ENCODE results near the gene CRIM1.

The CRIM1 gene

DNA sequence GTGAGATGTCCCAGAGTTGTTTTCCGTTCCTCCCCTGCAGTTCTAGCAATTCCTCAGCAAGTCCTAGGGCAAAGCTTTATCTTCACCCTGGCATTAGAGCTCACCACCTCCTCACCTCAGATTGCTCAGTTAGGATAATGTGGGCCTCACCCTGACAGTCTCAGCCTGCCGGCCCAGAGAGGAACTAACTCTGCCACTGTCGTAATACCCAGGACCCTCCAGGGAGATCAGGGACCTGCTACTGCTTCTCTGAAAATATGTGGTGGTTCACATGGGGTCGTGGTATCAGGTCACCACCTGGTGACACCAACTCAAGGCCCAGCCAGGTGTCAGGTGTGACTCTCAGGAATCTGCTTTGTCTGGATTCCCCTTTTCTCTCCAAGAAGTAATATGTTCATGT, 121.7 kb downstream of the CRIM1 start:
- Histone ChIP-seq H3K27me3 (ENCODE audit: insufficient read depth, insufficient read length) (no peaks in the 10 kb centered on the region), H3K4me3 (ENCODE audit: insufficient read length, low read depth) (no peak overlapping the region), H3K36me3 (ENCODE audit: insufficient read depth, insufficient read length, low read length) (peaks cover 51% of the 10 kb centered on the region), H3K4me1 (ENCODE audit: insufficient read depth, insufficient read length) (no peaks in the 10 kb centered on the region), H3K9ac (ENCODE audit: insufficient read length, low read depth) (no peak overlapping the region), H3K9me3 (ENCODE audit: insufficient read depth, low read length) (peaks cover 41% of the 10 kb centered on the region)
- no peak for TF ChIP-seq ZNF274 (IDR thresholded peaks at IDR 0.05; ENCODE audit: low read depth, low read length)
- no peak for TF ChIP-seq SUZ12 (IDR thresholded peaks at IDR 0.05; ENCODE audit: extremely low read depth, insufficient read depth, insufficient read length)
- TF ChIP-seq YY1 (IDR thresholded peaks at IDR 0.05; ENCODE audit: insufficient read depth, insufficient read length) = no peak
- DNase-seq (ENCODE audit: low read depth, low spot score) = no peak

GRCh38 chr2:36477746-36478145, 122.2 kb downstream of the CRIM1 start:
- DNase-seq (ENCODE audit: low read depth, low spot score) = no peak
- peaks cover 41% of the 10 kb centered on the region for H3K9me3 ChIP-seq (ENCODE audit: insufficient read depth, low read length)
- TF ChIP-seq SUZ12 (IDR thresholded peaks at IDR 0.05; ENCODE audit: extremely low read depth, insufficient read depth, insufficient read length) = no peak
- TF ChIP-seq ZNF274 (IDR thresholded peaks at IDR 0.05; ENCODE audit: low read depth, low read length) = no peak
- no peak for TF ChIP-seq YY1 (IDR thresholded peaks at IDR 0.05; ENCODE audit: insufficient read depth, insufficient read length)
- peaks cover 49% of the 10 kb centered on the region for H3K36me3 ChIP-seq (ENCODE audit: insufficient read depth, insufficient read length, low read length)
- H3K4me1 ChIP-seq (ENCODE audit: insufficient read depth, insufficient read length) = no peaks in the 10 kb centered on the region
- no peak overlapping the region for H3K9ac ChIP-seq (ENCODE audit: insufficient read length, low read depth)
- H3K27me3 ChIP-seq (ENCODE audit: insufficient read depth, insufficient read length) = no peaks in the 10 kb centered on the region
- no peak overlapping the region for H3K4me3 ChIP-seq (ENCODE audit: insufficient read length, low read depth)

- Histone ChIP-seq H3K36me3 (ENCODE audit: insufficient read depth, insufficient read length, low read length) (peaks cover 54% of the 10 kb centered on the region), H3K9ac (ENCODE audit: insufficient read length, low read depth) (no peak overlapping the region), H3K9me3 (ENCODE audit: insufficient read depth, low read length) (peaks cover 37% of the 10 kb centered on the region), H3K4me3 (ENCODE audit: insufficient read length, low read depth) (no peak overlapping the region), H3K27me3 (ENCODE audit: insufficient read depth, insufficient read length) (no peaks in the 10 kb centered on the region), H3K4me1 (ENCODE audit: insufficient read depth, insufficient read length) (no peaks in the 10 kb centered on the region)
- no peak for DNase-seq (ENCODE audit: low read depth, low spot score)
- TF ChIP-seq SUZ12 (IDR thresholded peaks at IDR 0.05; ENCODE audit: extremely low read depth, insufficient read depth, insufficient read length) (no peak), YY1 (IDR thresholded peaks at IDR 0.05; ENCODE audit: insufficient read depth, insufficient read length) (no peak)
Measured at GRCh38 chr2:36478332-36478738, 122.8 kb downstream of the CRIM1 start.

DNA sequence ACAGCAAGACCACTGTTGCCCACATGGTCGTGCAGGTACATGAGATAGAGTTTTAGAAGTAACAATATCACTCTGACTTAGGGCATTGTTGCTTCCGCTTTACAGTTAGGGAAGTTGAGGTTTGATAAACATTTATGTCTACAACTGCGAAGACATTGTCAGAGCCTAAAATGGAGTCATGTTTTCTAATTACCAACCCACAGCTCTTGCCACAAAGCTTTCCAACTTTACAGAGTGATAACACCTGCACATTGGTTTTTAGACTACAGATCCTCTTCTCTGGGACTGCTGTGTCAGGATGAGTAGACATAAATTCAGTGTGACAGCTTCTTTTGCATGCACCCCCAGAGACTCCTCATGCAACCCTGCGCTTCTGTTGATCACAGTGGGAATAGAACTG, 123.4 kb downstream of the CRIM1 start:
- H3K4me1 ChIP-seq (ENCODE audit: insufficient read depth, insufficient read length) = no peaks in the 10 kb centered on the region
- H3K9me3 ChIP-seq (ENCODE audit: insufficient read depth, low read length) = peaks cover 32% of the 10 kb centered on the region
- H3K9ac ChIP-seq (ENCODE audit: insufficient read length, low read depth) = no peak overlapping the region
- TF ChIP-seq YY1 (IDR thresholded peaks at IDR 0.05; ENCODE audit: insufficient read depth, insufficient read length) (no peak), ZNF274 (IDR thresholded peaks at IDR 0.05; ENCODE audit: low read depth, low read length) (no peak), SUZ12 (IDR thresholded peaks at IDR 0.05; ENCODE audit: extremely low read depth, insufficient read depth, insufficient read length) (no peak)
- H3K4me3 ChIP-seq (ENCODE audit: insufficient read length, low read depth) = no peak overlapping the region
- H3K27me3 ChIP-seq (ENCODE audit: insufficient read depth, insufficient read length) = no peaks in the 10 kb centered on the region
- peaks cover 60% of the 10 kb centered on the region for H3K36me3 ChIP-seq (ENCODE audit: insufficient read depth, insufficient read length, low read length)
- DNase-seq (ENCODE audit: low read depth, low spot score) = no peak

GRCh38 chr2:36479406-36479805, 123.8 kb downstream of the CRIM1 start:
- no peaks in the 10 kb centered on the region for H3K4me1 ChIP-seq (ENCODE audit: insufficient read depth, insufficient read length)
- peaks cover 28% of the 10 kb centered on the region for H3K9me3 ChIP-seq (ENCODE audit: insufficient read depth, low read length)
- H3K27me3 ChIP-seq (ENCODE audit: insufficient read depth, insufficient read length) = no peaks in the 10 kb centered on the region
- no peak for DNase-seq (ENCODE audit: low read depth, low spot score)
- TF ChIP-seq ZNF274 (IDR thresholded peaks at IDR 0.05; ENCODE audit: low read depth, low read length) = no peak
- TF ChIP-seq YY1 (IDR thresholded peaks at IDR 0.05; ENCODE audit: insufficient read depth, insufficient read length) = no peak
- no peak for TF ChIP-seq SUZ12 (IDR thresholded peaks at IDR 0.05; ENCODE audit: extremely low read depth, insufficient read depth, insufficient read length)
- no peak overlapping the region for H3K4me3 ChIP-seq (ENCODE audit: insufficient read length, low read depth)
- H3K9ac ChIP-seq (ENCODE audit: insufficient read length, low read depth) = no peak overlapping the region
- peaks cover 64% of the 10 kb centered on the region for H3K36me3 ChIP-seq (ENCODE audit: insufficient read depth, insufficient read length, low read length)

DNA sequence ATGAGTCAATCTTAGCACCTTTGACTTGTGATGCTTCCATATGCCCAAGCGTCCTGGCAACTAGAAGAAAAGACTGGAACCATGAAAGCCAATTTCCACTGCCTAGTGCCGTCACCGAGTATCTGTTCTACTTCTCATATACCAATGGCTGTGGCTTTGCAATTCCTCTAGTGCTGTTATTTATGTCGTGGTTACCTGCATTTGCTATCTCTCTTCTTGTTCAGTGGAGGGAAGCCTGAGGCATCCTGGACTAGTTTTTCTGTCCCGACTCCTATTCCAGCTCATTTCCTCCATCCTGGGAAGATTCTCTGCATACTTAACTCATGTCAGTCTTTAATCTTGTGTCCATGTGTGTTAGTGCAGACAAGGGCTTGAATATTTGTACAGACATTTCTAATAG, 124.5 kb downstream of the CRIM1 start:
- Histone ChIP-seq H3K4me3 (ENCODE audit: insufficient read length, low read depth) (no peak overlapping the region), H3K9me3 (ENCODE audit: insufficient read depth, low read length) (peaks cover 21% of the 10 kb centered on the region), H3K4me1 (ENCODE audit: insufficient read depth, insufficient read length) (no peaks in the 10 kb centered on the region), H3K27me3 (ENCODE audit: insufficient read depth, insufficient read length) (no peaks in the 10 kb centered on the region), H3K36me3 (ENCODE audit: insufficient read depth, insufficient read length, low read length) (peaks cover 70% of the 10 kb centered on the region), H3K9ac (ENCODE audit: insufficient read length, low read depth) (no peak overlapping the region)
- DNase-seq (ENCODE audit: low read depth, low spot score) = no peak
- TF ChIP-seq SUZ12 (IDR thresholded peaks at IDR 0.05; ENCODE audit: extremely low read depth, insufficient read depth, insufficient read length) (no peak), ZNF274 (IDR thresholded peaks at IDR 0.05; ENCODE audit: low read depth, low read length) (no peak)

- no peak for TF ChIP-seq YY1 (IDR thresholded peaks at IDR 0.05; ENCODE audit: insufficient read depth, insufficient read length)
- TF ChIP-seq ZNF274 (IDR thresholded peaks at IDR 0.05; ENCODE audit: low read depth, low read length) = no peak
- TF ChIP-seq SUZ12 (IDR thresholded peaks at IDR 0.05; ENCODE audit: extremely low read depth, insufficient read depth, insufficient read length) = no peak
- Histone ChIP-seq H3K36me3 (ENCODE audit: insufficient read depth, insufficient read length, low read length) (peaks cover 72% of the 10 kb centered on the region), H3K4me1 (ENCODE audit: insufficient read depth, insufficient read length) (no peaks in the 10 kb centered on the region)
Measured at GRCh38 chr2:36480636-36481035, 125.1 kb downstream of the CRIM1 start.

DNA sequence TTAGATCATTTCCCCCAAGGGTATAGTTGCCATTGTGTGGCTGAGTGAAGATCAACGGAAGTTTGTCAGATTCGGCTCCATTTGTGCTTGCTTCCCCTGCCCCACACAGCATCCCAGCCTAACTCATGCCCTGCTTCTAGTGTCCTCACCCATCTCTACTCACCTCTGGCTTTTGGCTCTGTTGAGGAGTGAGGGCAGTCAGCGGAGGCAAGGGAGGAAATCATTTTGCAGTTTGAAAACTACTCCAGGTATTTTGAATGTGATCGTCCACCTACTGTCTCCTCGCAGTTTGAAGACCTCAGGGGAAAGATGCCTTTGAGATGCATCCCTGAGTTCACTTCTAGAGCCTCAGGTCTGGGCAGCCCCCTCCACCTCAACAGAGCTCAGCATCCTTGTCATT, 126.1 kb downstream of the CRIM1 start:
- no peaks in the 10 kb centered on the region for H3K4me1 ChIP-seq (ENCODE audit: insufficient read depth, insufficient read length)
- no peak overlapping the region for H3K9ac ChIP-seq (ENCODE audit: insufficient read length, low read depth)
- H3K36me3 ChIP-seq (ENCODE audit: insufficient read depth, insufficient read length, low read length) = peaks cover 68% of the 10 kb centered on the region
- no peak for DNase-seq (ENCODE audit: low read depth, low spot score)
- TF ChIP-seq ZNF274 (IDR thresholded peaks at IDR 0.05; ENCODE audit: low read depth, low read length) = no peak
- TF ChIP-seq YY1 (IDR thresholded peaks at IDR 0.05; ENCODE audit: insufficient read depth, insufficient read length) = no peak
- peaks cover 5% of the 10 kb centered on the region for H3K9me3 ChIP-seq (ENCODE audit: insufficient read depth, low read length)
- H3K27me3 ChIP-seq (ENCODE audit: insufficient read depth, insufficient read length) = no peaks in the 10 kb centered on the region
- H3K4me3 ChIP-seq (ENCODE audit: insufficient read length, low read depth) = no peak overlapping the region

More at GRCh38 chr2:36480636-36481035, 125.1 kb downstream of the CRIM1 start:
- Histone ChIP-seq H3K9ac (ENCODE audit: insufficient read length, low read depth) (no peak overlapping the region), H3K9me3 (ENCODE audit: insufficient read depth, low read length) (peaks cover 15% of the 10 kb centered on the region), H3K27me3 (ENCODE audit: insufficient read depth, insufficient read length) (no peaks in the 10 kb centered on the region), H3K4me3 (ENCODE audit: insufficient read length, low read depth) (no peak overlapping the region)
- no peak for DNase-seq (ENCODE audit: low read depth, low spot score)
